Measurements from ENCODE around the gene SIGLEC14. TPM values are rescaled to one million over a fixed set of nuclear protein-coding genes. Genes with fewer than 3 reads are reported as not detected.

The SIGLEC14 gene
- total RNA-seq, 1 donor from 2014 or later: not detected

GRCh38 chr19:51687791-51688670, 41.4 kb upstream of the SIGLEC14 start:
- Histone ChIP-seq H3K27me3 (no peaks in the 10 kb centered on the region), H3K4me1 (peaks cover 18% of the 10 kb centered on the region), H3K27ac (peak overlapping the region; percentile 14), H3K4me2 (peak overlapping the region; percentile 91), H4K20me1 (ENCODE audit: low read depth) (peaks cover 19% of the 10 kb centered on the region), H3F3A (ENCODE audit: low read depth) (peaks cover 31% of the 10 kb centered on the region), H3K36me3 (no peaks in the 10 kb centered on the region), H3K9me3 (ENCODE audit: low read depth) (no peaks in the 10 kb centered on the region), H3K9ac (no peak overlapping the region), H2AFZ (replicated peaks) (peak overlapping the region; percentile 81), H3K79me2 (ENCODE audit: low read depth) (no peaks in the 10 kb centered on the region), H3K4me3 (peak overlapping the region; percentile 86)
- peaks cover 2% of the 10 kb centered on the region for H3K9me3 Mint-ChIP-seq
- peak overlapping the region; percentile 87 for H3K4me3 Mint-ChIP-seq
- TF ChIP-seq EZH2phosphoT487 (IDR thresholded peaks at IDR 0.05): no peak
- TF ChIP-seq, protein P1, sequence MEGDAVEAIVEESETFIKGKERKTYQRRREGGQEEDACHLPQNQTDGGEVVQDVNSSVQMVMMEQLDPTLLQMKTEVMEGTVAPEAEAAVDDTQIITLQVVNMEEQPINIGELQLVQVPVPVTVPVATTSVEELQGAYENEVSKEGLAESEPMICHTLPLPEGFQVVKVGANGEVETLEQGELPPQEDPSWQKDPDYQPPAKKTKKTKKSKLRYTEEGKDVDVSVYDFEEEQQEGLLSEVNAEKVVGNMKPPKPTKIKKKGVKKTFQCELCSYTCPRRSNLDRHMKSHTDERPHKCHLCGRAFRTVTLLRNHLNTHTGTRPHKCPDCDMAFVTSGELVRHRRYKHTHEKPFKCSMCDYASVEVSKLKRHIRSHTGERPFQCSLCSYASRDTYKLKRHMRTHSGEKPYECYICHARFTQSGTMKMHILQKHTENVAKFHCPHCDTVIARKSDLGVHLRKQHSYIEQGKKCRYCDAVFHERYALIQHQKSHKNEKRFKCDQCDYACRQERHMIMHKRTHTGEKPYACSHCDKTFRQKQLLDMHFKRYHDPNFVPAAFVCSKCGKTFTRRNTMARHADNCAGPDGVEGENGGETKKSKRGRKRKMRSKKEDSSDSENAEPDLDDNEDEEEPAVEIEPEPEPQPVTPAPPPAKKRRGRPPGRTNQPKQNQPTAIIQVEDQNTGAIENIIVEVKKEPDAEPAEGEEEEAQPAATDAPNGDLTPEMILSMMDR (IDR thresholded peaks at IDR 0.05): no peak
- no peak for TF ChIP-seq EZH2 (IDR thresholded peaks at IDR 0.05)
- peaks cover 2% of the 10 kb centered on the region for H3K36me3 Mint-ChIP-seq
- peaks cover 32% of the 10 kb centered on the region for H3K4me1 Mint-ChIP-seq
- peaks cover 13% of the 10 kb centered on the region for H3K27me3 Mint-ChIP-seq (ENCODE audit: insufficient read depth, low read depth)
- DNase-seq (ENCODE audit: low spot score): peak; percentile 72
- peak overlapping the region; percentile 80 for H3K27ac Mint-ChIP-seq

DNA sequence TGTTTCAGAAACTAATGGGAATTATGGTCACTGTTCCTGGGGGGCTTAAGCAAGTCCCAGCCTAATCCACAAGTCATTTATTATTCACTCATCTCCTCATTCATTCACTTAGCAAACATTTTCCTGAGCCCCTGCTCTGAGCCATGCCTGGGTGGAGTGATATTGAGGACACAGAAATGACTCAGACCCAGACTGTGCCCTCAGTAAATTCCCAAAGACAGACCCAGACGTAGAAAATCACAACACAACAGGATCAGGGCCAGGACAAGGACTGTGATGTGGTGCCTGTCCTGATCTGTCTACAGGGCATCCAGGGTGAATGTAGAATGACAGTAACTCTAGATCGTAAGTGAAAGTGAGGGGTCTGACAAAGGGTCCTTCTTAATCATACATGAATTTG, 39.5 kb upstream of the SIGLEC14 start:
- no peak overlapping the region for H3K27ac ChIP-seq
- H3K4me1 ChIP-seq: peaks cover 8% of the 10 kb centered on the region
- H3K4me1 Mint-ChIP-seq: peaks cover 21% of the 10 kb centered on the region
- H3K4me3 Mint-ChIP-seq: no peak overlapping the region
- H3F3A ChIP-seq (ENCODE audit: low read depth): peaks cover 31% of the 10 kb centered on the region
- TF ChIP-seq EZH2 (IDR thresholded peaks at IDR 0.05) (no peak), EZH2phosphoT487 (IDR thresholded peaks at IDR 0.05) (no peak)
- TF ChIP-seq, protein P1 (IDR thresholded peaks at IDR 0.05): no peak
- no peak overlapping the region for H3K4me3 ChIP-seq
- peaks cover 4% of the 10 kb centered on the region for H4K20me1 ChIP-seq (ENCODE audit: low read depth)
- H3K79me2 ChIP-seq (ENCODE audit: low read depth): no peaks in the 10 kb centered on the region
- no peaks in the 10 kb centered on the region for H3K36me3 ChIP-seq
- peaks cover 10% of the 10 kb centered on the region for H3K27me3 Mint-ChIP-seq (ENCODE audit: insufficient read depth, low read depth)
- no peaks in the 10 kb centered on the region for H3K9me3 ChIP-seq (ENCODE audit: low read depth)
- no peak overlapping the region for H3K4me2 ChIP-seq
- no peak overlapping the region for H3K27ac Mint-ChIP-seq
- DNase-seq (ENCODE audit: low spot score): no peak
- H3K36me3 Mint-ChIP-seq: peaks cover 2% of the 10 kb centered on the region
- peaks cover 2% of the 10 kb centered on the region for H3K9me3 Mint-ChIP-seq
- H2AFZ ChIP-seq (replicated peaks): no peak overlapping the region
- H3K27me3 ChIP-seq: no peaks in the 10 kb centered on the region
- no peak overlapping the region for H3K9ac ChIP-seq

DNA sequence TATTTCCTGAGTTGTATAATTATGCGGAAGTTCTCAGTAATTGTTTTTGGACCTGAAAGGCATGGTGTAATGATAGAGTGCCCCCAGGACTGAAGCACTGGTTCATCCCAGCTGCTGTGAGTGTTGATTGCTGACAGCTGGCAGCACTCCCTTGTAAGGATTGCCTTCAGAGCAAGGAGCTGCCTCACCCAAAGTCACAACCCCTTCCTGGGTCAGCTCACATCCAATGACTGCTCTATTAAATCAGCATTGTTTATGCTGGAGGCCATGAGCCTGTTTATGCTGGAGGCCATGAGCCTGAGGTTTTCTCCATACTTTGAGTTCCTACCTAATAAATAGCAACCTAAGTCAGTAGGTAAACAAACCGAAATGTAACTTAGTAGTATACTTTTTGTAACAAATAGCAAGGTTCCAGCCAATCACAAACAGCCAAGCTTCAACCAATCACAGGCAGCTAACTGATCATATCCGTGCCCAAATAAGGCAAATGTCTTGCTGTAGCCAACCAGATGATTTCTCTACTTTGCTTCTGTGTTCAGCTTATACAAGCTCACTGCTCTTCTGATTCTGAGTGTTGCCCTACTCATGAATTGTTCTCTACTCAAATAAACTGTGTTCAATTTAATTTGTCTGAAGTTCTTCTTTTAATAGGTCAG, 34.8 kb upstream of the SIGLEC14 start:
- no peaks in the 10 kb centered on the region for H3K79me2 ChIP-seq (ENCODE audit: low read depth)
- DNase-seq (ENCODE audit: low spot score): no peak

More for the DNA sequence above, 34.8 kb upstream of the SIGLEC14 start:
- H3K9ac ChIP-seq: no peak overlapping the region
- H3K4me3 ChIP-seq: no peak overlapping the region
- Mint-ChIP-seq H3K27me3 (ENCODE audit: insufficient read depth, low read depth) (peaks cover 11% of the 10 kb centered on the region), H3K4me3 (no peak overlapping the region), H3K9me3 (peaks cover 2% of the 10 kb centered on the region), H3K36me3 (peaks cover 2% of the 10 kb centered on the region), H3K4me1 (peaks cover 3% of the 10 kb centered on the region), H3K27ac (no peak overlapping the region)
- no peaks in the 10 kb centered on the region for H4K20me1 ChIP-seq (ENCODE audit: low read depth)
- H2AFZ ChIP-seq (replicated peaks): no peak overlapping the region
- TF ChIP-seq, protein P1 (IDR thresholded peaks at IDR 0.05): no peak
- TF ChIP-seq EZH2phosphoT487 (IDR thresholded peaks at IDR 0.05): no peak
- TF ChIP-seq EZH2 (IDR thresholded peaks at IDR 0.05): no peak
- H3K9me3 ChIP-seq (ENCODE audit: low read depth): no peaks in the 10 kb centered on the region
- no peak overlapping the region for H3K4me2 ChIP-seq
- no peaks in the 10 kb centered on the region for H3K27me3 ChIP-seq
- no peaks in the 10 kb centered on the region for H3F3A ChIP-seq (ENCODE audit: low read depth)
- no peak overlapping the region for H3K27ac ChIP-seq
- no peaks in the 10 kb centered on the region for H3K4me1 ChIP-seq
- H3K36me3 ChIP-seq: no peaks in the 10 kb centered on the region
